CD14-positive monocyte (primary cell): ENCODE data around the gene GLYATL1. TPM values are rescaled to one million over a fixed set of nuclear protein-coding genes. Genes with fewer than 3 reads are reported as not detected.
A peak's percentile ranks its signal among the peaks of the same experiment; 100 is the strongest.

Source experiments
- DNase-seq, 3 donors: peaks; one replicate each; pipeline ENCODE4 v3.0.0-alpha.2; 2011 to 2022
- H2AFZ ChIP-seq: 2 replicates; pipeline ENCODE4 v1.6.0; 2012; ENCODE audit warnings: mild to moderate bottlenecking, low read depth, low read length, inconsistent platforms; ENCODE audit not compliant: insufficient read depth, poor library complexity, severe bottlenecking
- H3K27ac ChIP-seq, 2 donors: 1 replicate in 1 of 2; 2 replicates in 1 of 2; pipeline ENCODE4 v1.5.1; 2012 to 2013; ENCODE audit warnings: low read length in 2 of 2, control low read depth in 1 of 2, inconsistent platforms in 1 of 2, low read depth in 1 of 2, mild to moderate bottlenecking in 1 of 2
- H3K27me3 ChIP-seq, 2 donors: one replicate each; pipeline versions ENCODE4 v1.6.0 to v1.6.1; 2011 to 2013; ENCODE audit warnings: low read length in 2 of 2; ENCODE audit not compliant: control insufficient read depth in 2 of 2, insufficient read depth in 2 of 2
- H3K36me3 ChIP-seq, 2 donors: replicated peaks in 1 of 2; 1 replicate in 1 of 2; 2 replicates in 1 of 2; pipeline versions ENCODE4 v1.5.1 to v1.6.1; 2012 to 2013; ENCODE audit warnings: low read length in 2 of 2, control low read depth in 1 of 2, inconsistent platforms in 1 of 2, mild to moderate bottlenecking in 1 of 2; ENCODE audit not compliant: insufficient read depth in 2 of 2, control insufficient read depth in 1 of 2
- H3K4me1 ChIP-seq, 2 donors: 1 replicate in 1 of 2; 2 replicates in 1 of 2; pipeline versions ENCODE4 v1.5.1 to v1.6.1; 2012 to 2013; ENCODE audit warnings: low read length in 2 of 2, control low read depth in 1 of 2, inconsistent platforms in 1 of 2, mild to moderate bottlenecking in 1 of 2, moderate library complexity in 1 of 2; ENCODE audit not compliant: insufficient read depth in 2 of 2, control insufficient read depth in 1 of 2
- H3K4me2 ChIP-seq: replicated peaks from 2 replicates; pipeline ENCODE3; 2012; ENCODE audit warnings: low read length, moderate library complexity, mild to moderate bottlenecking; ENCODE audit not compliant: poor library complexity, severe bottlenecking; ENCODE audit errors: extremely low read depth
- H3K4me3 ChIP-seq, 3 experiments: fragments of 200-600 bp in 1 of 3; sonication (generic) in 1 of 3; replicated peaks in 1 of 3; 1 replicate in 2 of 3; 2 replicates in 1 of 3; pipeline ENCODE4 v1.5.1; 2011 to 2013; ENCODE audit warnings: low read length in 3 of 3, mild to moderate bottlenecking in 3 of 3, control low read depth in 2 of 3, low read depth in 2 of 3, inconsistent platforms in 1 of 3, moderate library complexity in 1 of 3
- H3K79me2 ChIP-seq: 2 replicates; pipeline ENCODE4 v1.6.0; 2012; ENCODE audit warnings: mild to moderate bottlenecking, control low read depth, inconsistent platforms, low read length, moderate library complexity; ENCODE audit not compliant: insufficient read depth
- H3K9ac ChIP-seq: 2 replicates; pipeline ENCODE4 v1.6.0; 2017; ENCODE audit warnings: low read length, mild to moderate bottlenecking; ENCODE audit not compliant: insufficient read depth, poor library complexity, severe bottlenecking
- H3K9me3 ChIP-seq, 2 donors: replicated peaks in 1 of 2; 1 replicate in 1 of 2; 2 replicates in 1 of 2; pipeline versions ENCODE4 v1.5.1 to v1.6.1; 2012 to 2013; ENCODE audit warnings: low read length in 2 of 2, control low read depth in 1 of 2; ENCODE audit not compliant: control insufficient read depth in 1 of 2, insufficient read depth in 1 of 2
- H4K20me1 ChIP-seq: 2 replicates; pipeline ENCODE4 v1.6.0; 2012; ENCODE audit warnings: mild to moderate bottlenecking, low read length, control low read depth, moderate library complexity; ENCODE audit not compliant: insufficient read depth
- H3K27ac Mint-ChIP-seq, 7 donors: one replicate each; pipeline ENCODE4 v1.8.0; 2020; ENCODE audit warnings: mild to moderate bottlenecking in 7 of 7, mixed read lengths in 7 of 7, moderate library complexity in 6 of 7, inconsistent platforms in 2 of 7
- H3K27me3 Mint-ChIP-seq, 3 donors: one replicate each; pipeline ENCODE4 v1.8.0; 2021 to 2022; ENCODE audit warnings: low read depth in 3 of 3, mild to moderate bottlenecking in 3 of 3, mixed read lengths in 3 of 3, moderate library complexity in 3 of 3, inconsistent platforms in 1 of 3
- H3K36me3 Mint-ChIP-seq, 2 donors: one replicate each; pipeline ENCODE4 v1.8.0; 2020; ENCODE audit warnings: mixed read lengths in 2 of 2, inconsistent platforms in 1 of 2, mild to moderate bottlenecking in 1 of 2
- H3K4me1 Mint-ChIP-seq: one replicate; pipeline ENCODE4 v1.8.0; 2020; ENCODE audit warnings: mild to moderate bottlenecking, mixed read lengths
- H3K4me3 Mint-ChIP-seq, 2 donors: one replicate each; pipeline ENCODE4 v1.8.0; 2020; ENCODE audit warnings: mild to moderate bottlenecking in 2 of 2, mixed read lengths in 2 of 2, moderate library complexity in 1 of 2
- H3K9me3 Mint-ChIP-seq, 7 donors: one replicate each; pipeline ENCODE4 v1.8.0; 2020 to 2022; ENCODE audit warnings: mixed read lengths in 7 of 7, mild to moderate bottlenecking in 6 of 7, moderate library complexity in 6 of 7, inconsistent platforms in 2 of 7
- CTCF ChIP-seq: fragments of 200-600 bp; IDR thresholded peaks from one replicate; pipeline ENCODE4 v1.8.0; 2022; ENCODE audit warnings: antibody characterized with exemption, mild to moderate bottlenecking
- WGBS: methylation state at CpG from one replicate; pipeline ENCODE4 v1.1.5; 2013; ENCODE audit warnings: missing lambda C conversion rate; ENCODE audit not compliant: insufficient coverage; 5-methylcytosine and 5-hydroxymethylcytosine counted together
- intact Hi-C, 2 donors: fragments of 100-400 bp; cut with micrococcal nuclease; formaldehyde crosslinking; loops; one replicate each; pipeline versions ENCODE4 v1.15.0 to v1.15.1; 2023
- polyA plus RNA-seq, 3 donors: library from polyadenylated mRNA; depleted of rRNA in 1 of 3; unstranded in 2 of 3; stranded (reverse) in 1 of 3; fragments of 300-500 nt in 2 of 3; fragments of >200 nt in 1 of 3; fragmentation: Illumina TruSeq in 2 of 3; gene quantifications; 1 replicate in 2 of 3; 2 replicates in 1 of 3; pipeline ENCODE4 v1.2.3, GENCODE V29; 2012 to 2021

The GLYATL1 gene
- polyA plus RNA-seq, 3 donors = not detected

GRCh38 chr11:58928107-58928499, 11.2 kb upstream of the GLYATL1 start:
- no peak for TF ChIP-seq CTCF
- Histone ChIP-seq H3K27me3 (peaks cover 0 to 9% of the 10 kb centered on the region in 2 donors), H3K27ac (no peak overlapping the region), H3K4me2 (no peak overlapping the region), H3K9me3 (no peaks in the 10 kb centered on the region), H4K20me1 (no peaks in the 10 kb centered on the region), H3K4me3 (no peak overlapping the region), H3K4me1 (peaks cover 5 to 10% of the 10 kb centered on the region in 2 donors), H3K36me3 (no peaks in the 10 kb centered on the region), H3K79me2 (no peaks in the 10 kb centered on the region), H3K9ac (no peak overlapping the region), H2AFZ (peak overlapping the region; percentile 41)
- no peak for DNase-seq
- no peaks in the 10 kb centered on the region for H3K36me3 Mint-ChIP-seq
- H3K27ac Mint-ChIP-seq = no peak overlapping the region
- no peaks in the 10 kb centered on the region for H3K9me3 Mint-ChIP-seq
- H3K27me3 Mint-ChIP-seq = peaks cover 9 to 16% (median 9%) of the 10 kb centered on the region in 3 donors
- H3K4me3 Mint-ChIP-seq = peak overlapping the region in 1 of 2 donors; percentile 44
- peaks cover 19% of the 10 kb centered on the region for H3K4me1 Mint-ChIP-seq
- WGBS = 37% methylated on average over 6 of the region's 6 CpGs
- intact Hi-C loops = no loop called here

GRCh38 chr11:58928691-58929090, 10.6 kb upstream of the GLYATL1 start:
- Histone ChIP-seq H3K9ac (no peak overlapping the region), H4K20me1 (no peaks in the 10 kb centered on the region), H3K4me2 (no peak overlapping the region), H3K79me2 (no peaks in the 10 kb centered on the region), H2AFZ (no peak overlapping the region), H3K4me1 (peaks cover 0 to 10% of the 10 kb centered on the region in 2 donors), H3K27ac (no peak overlapping the region), H3K9me3 (no peaks in the 10 kb centered on the region), H3K4me3 (no peak overlapping the region), H3K36me3 (no peaks in the 10 kb centered on the region), H3K27me3 (peaks cover 0 to 9% of the 10 kb centered on the region in 2 donors)
- Mint-ChIP-seq H3K36me3 (no peaks in the 10 kb centered on the region), H3K4me1 (peaks cover 13% of the 10 kb centered on the region), H3K27ac (no peak overlapping the region), H3K27me3 (peaks cover 9 to 14% (median 9%) of the 10 kb centered on the region in 3 donors), H3K4me3 (no peak overlapping the region), H3K9me3 (no peaks in the 10 kb centered on the region)
- TF ChIP-seq CTCF = no peak
- DNase-seq = no peak
- intact Hi-C loops = no loop called here
